SK-N-SH treated with all-trans-retinoic acid at 6 μM for 48 hours (cell line): ENCODE results near the gene TMEM37.

Experiments used
- ATAC-seq: fragments of 200-7000 bp; cut with Tn5 transposase; 3 replicates; pipeline ENCODE4 v1.9.1; 2020; ENCODE audit warnings: mild to moderate bottlenecking, moderate library complexity
- ARNTL ChIP-seq: fragments of 450-650 bp; formaldehyde crosslinking; IDR thresholded peaks from 2 replicates; pipeline ENCODE4 v1.5.0; 2020; ENCODE audit warnings: low read depth, mild to moderate bottlenecking, moderate library complexity, borderline replicate concordance
- BACH2 ChIP-seq: fragments of 250-450 bp; sonication (Bioruptor Pico); IDR thresholded peaks from 2 replicates; pipeline ENCODE4 v1.9.0; 2021; ENCODE audit warnings: mild to moderate bottlenecking, borderline replicate concordance
- ESRRG ChIP-seq: fragments of 250-450 bp; sonication (Bioruptor Pico); IDR thresholded peaks from 2 replicates; pipeline ENCODE4 v1.6.1; 2021; ENCODE audit warnings: mild to moderate bottlenecking
- OSR1 ChIP-seq: fragments of 250-450 bp; sonication (Bioruptor Pico); IDR thresholded peaks from 2 replicates; pipeline ENCODE4 v1.8.0; 2022; ENCODE audit warnings: moderate library complexity, mild to moderate bottlenecking, inconsistent platforms
- PPARA ChIP-seq: fragments of 250-450 bp; sonication (Bioruptor Pico); IDR thresholded peaks from 2 replicates; pipeline ENCODE4 v1.5.0; 2020; ENCODE audit warnings: mild to moderate bottlenecking, borderline replicate concordance
- TOX ChIP-seq: fragments of 250-450 bp; sonication (Bioruptor Pico); IDR thresholded peaks from 2 replicates; pipeline ENCODE4 v1.8.0; 2021; ENCODE audit warnings: mild to moderate bottlenecking, moderate library complexity, borderline replicate concordance
- ZFP30 ChIP-seq: fragments of 450-650 bp; formaldehyde crosslinking; IDR thresholded peaks from 2 replicates; pipeline ENCODE4 v1.5.0; 2022; ENCODE audit warnings: mild to moderate bottlenecking, moderate library complexity
- ZNF565 ChIP-seq: fragments of 450-650 bp; formaldehyde crosslinking; conservative IDR thresholded peaks from 2 replicates; pipeline ENCODE4 v1.5.0; 2020; ENCODE audit warnings: low read depth, mild to moderate bottlenecking, moderate library complexity
- ZNF8 ChIP-seq: fragments of 450-650 bp; formaldehyde crosslinking; IDR thresholded peaks from 2 replicates; pipeline ENCODE4 v1.5.0; 2020; ENCODE audit warnings: mild to moderate bottlenecking, moderate library complexity
- TF ChIP-seq, protein P1 (sequence below): fragments of 250-450 bp; sonication (Bioruptor Pico); IDR thresholded peaks from 2 replicates; pipeline ENCODE4 v1.5.1; 2021; ENCODE audit warnings: mild to moderate bottlenecking, moderate library complexity
- TF ChIP-seq, protein P2 (sequence below): fragments of 250-450 bp; sonication (Bioruptor Pico); IDR thresholded peaks from 2 replicates; pipeline ENCODE4 v1.8.0; 2020; ENCODE audit warnings: mild to moderate bottlenecking, moderate library complexity, borderline replicate concordance

TMEM37 gene

DNA sequence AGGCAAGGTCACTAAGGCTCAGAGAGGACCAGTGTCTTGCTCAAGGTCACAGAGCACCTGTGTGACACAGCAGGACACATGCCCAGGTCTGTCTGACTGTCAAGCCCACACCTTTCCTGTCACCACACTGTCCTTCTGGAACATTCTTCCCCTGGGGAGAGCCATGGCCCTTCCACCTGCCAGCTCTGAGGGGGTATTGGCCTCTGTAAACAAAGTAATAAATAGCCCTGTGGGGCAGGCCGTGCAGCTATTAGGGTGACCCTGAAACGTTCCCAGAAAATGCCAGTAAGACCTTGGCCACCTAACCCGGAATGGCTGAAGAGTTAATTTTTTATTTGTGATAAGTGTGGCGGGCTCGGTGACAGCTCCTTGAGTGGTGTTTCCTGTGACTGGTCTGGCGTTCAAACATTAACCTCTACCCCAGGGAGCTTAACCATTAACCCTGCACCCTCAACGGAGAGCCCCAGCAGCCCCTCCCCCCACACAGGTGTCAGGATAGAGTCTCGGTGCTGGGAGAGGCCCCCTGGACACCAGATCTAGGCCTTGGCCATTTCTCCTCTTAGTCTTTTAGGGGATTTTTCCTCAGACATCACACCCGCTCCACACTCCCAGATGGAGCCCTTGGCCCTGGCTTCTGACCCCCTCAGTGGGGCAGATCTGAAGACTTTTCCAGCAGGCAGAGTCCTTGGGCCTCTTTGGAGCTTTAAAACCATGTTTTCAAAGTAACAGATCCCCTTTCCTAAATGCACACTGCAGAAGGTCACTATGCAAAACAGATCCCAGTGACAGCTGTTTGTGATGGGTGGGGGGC is 56.0 kb downstream of the TMEM37 start:
- TF ChIP-seq BACH2 (CRISPR knock-in tag) = no peak
- no peak for TF ChIP-seq ZNF565 (CRISPR knock-in tag)
- TF ChIP-seq ESRRG (CRISPR knock-in tag) = no peak
- TF ChIP-seq, protein P1, sequence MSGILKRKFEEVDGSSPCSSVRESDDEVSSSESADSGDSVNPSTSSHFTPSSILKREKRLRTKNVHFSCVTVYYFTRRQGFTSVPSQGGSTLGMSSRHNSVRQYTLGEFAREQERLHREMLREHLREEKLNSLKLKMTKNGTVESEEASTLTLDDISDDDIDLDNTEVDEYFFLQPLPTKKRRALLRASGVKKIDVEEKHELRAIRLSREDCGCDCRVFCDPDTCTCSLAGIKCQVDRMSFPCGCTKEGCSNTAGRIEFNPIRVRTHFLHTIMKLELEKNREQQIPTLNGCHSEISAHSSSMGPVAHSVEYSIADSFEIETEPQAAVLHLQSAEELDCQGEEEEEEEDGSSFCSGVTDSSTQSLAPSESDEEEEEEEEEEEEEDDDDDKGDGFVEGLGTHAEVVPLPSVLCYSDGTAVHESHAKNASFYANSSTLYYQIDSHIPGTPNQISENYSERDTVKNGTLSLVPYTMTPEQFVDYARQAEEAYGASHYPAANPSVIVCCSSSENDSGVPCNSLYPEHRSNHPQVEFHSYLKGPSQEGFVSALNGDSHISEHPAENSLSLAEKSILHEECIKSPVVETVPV (CRISPR knock-in tag) = no peak
- TF ChIP-seq ZNF8 = no peak
- no peak for TF ChIP-seq ARNTL (CRISPR knock-in tag)
- TF ChIP-seq, protein P2, sequence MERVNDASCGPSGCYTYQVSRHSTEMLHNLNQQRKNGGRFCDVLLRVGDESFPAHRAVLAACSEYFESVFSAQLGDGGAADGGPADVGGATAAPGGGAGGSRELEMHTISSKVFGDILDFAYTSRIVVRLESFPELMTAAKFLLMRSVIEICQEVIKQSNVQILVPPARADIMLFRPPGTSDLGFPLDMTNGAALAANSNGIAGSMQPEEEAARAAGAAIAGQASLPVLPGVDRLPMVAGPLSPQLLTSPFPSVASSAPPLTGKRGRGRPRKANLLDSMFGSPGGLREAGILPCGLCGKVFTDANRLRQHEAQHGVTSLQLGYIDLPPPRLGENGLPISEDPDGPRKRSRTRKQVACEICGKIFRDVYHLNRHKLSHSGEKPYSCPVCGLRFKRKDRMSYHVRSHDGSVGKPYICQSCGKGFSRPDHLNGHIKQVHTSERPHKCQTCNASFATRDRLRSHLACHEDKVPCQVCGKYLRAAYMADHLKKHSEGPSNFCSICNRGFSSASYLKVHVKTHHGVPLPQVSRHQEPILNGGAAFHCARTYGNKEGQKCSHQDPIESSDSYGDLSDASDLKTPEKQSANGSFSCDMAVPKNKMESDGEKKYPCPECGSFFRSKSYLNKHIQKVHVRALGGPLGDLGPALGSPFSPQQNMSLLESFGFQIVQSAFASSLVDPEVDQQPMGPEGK (CRISPR knock-in tag) = no peak
- TF ChIP-seq PPARA (CRISPR knock-in tag) = no peak
- no peak for TF ChIP-seq ZFP30 (CRISPR knock-in tag)
- no peak for TF ChIP-seq TOX (CRISPR knock-in tag)
- TF ChIP-seq OSR1 (CRISPR knock-in tag) = no peak
- no peak for ATAC-seq
